ENCODE measurements around the gene LCN12. TPM values are rescaled to one million over a fixed set of nuclear protein-coding genes. Genes with fewer than 3 reads are reported as not detected.

Gene LCN12
- total RNA-seq, 2 donors from 2014 or later: 0.27 TPM; not detected in 1

GRCh38 chr9:136958473-136958872, 6.4 kb downstream of the LCN12 start:
- no peak overlapping the region for H3K4me3 ChIP-seq

GRCh38 chr9:136958898-136959850, 7.1 kb downstream of the LCN12 start:
- DNase-seq (ENCODE audit: low spot score) (no peak), ATAC-seq (ENCODE audit: insufficient number of reproducible peaks, low FRiP score, low read depth) (no peak)
- Histone ChIP-seq H3K27me3 (replicated peaks; ENCODE audit: insufficient read depth) (no peaks in the 10 kb centered on the region), H3K27ac (no peak overlapping the region), H3K9me3 (no peaks in the 10 kb centered on the region), H3K4me1 (ENCODE audit: control insufficient read depth in 1 of 2, low read depth in 2 of 2) (peaks cover 6 to 16% of the 10 kb centered on the region in 2 donors), H3K36me3 (no peaks in the 10 kb centered on the region), H3K4me3 (no peak overlapping the region)
- no peak for TF ChIP-seq CTCF (IDR thresholded peaks at IDR 0.05)

More at GRCh38 chr9:136958473-136958872, 6.4 kb downstream of the LCN12 start:
- no peaks in the 10 kb centered on the region for H3K36me3 ChIP-seq
- ATAC-seq (ENCODE audit: insufficient number of reproducible peaks, low FRiP score, low read depth): no peak
- H3K27me3 ChIP-seq (replicated peaks; ENCODE audit: insufficient read depth): no peaks in the 10 kb centered on the region
- DNase-seq (ENCODE audit: low spot score): no peak
- H3K9me3 ChIP-seq: no peaks in the 10 kb centered on the region
- no peak for TF ChIP-seq CTCF (IDR thresholded peaks at IDR 0.05)
- no peak overlapping the region for H3K27ac ChIP-seq
- peaks cover 6 to 16% of the 10 kb centered on the region in 2 donors for H3K4me1 ChIP-seq (ENCODE audit: control insufficient read depth in 1 of 2, low read depth in 2 of 2)

DNA sequence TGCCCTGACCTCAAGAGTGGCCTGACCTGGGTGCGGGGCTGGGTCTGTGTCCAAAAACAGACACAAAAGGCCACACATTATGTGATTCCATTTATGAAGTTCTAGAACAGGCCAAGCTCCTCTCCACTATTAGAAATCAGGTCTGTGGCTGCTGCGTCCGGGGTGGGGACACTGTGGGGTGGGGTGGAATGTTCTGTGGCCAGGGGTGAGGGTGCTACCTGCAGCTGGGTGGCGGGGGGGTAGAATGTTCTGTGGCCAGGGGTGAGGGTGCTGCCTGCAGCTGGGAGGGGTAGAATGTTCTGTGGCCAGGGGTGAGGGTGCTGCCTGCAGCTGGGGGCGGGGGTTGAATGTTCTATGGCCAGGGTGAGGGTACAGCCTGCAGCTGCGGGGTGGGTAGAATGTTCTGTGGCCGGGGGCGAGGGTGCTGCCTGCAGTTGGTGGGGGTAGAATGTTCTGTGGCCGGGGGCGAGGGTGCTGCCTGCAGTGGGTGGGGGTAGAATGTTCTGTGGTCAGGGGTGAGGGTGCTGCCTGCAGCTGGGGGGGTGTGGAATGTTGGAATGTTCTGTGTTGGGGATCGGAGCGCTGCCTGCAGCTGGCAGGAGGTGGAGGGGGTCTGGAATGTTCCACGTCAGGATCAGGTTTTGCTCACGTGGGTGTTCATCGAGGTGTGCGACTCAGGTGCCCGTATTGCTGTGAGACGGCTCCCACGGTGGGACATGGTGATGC, 8.3 kb downstream of the LCN12 start:
- ATAC-seq (ENCODE audit: insufficient number of reproducible peaks, low FRiP score, low read depth): no peak
- H3K4me1 ChIP-seq (ENCODE audit: control insufficient read depth in 1 of 2, low read depth in 2 of 2): peaks cover 6 to 16% of the 10 kb centered on the region in 2 donors

DNA sequence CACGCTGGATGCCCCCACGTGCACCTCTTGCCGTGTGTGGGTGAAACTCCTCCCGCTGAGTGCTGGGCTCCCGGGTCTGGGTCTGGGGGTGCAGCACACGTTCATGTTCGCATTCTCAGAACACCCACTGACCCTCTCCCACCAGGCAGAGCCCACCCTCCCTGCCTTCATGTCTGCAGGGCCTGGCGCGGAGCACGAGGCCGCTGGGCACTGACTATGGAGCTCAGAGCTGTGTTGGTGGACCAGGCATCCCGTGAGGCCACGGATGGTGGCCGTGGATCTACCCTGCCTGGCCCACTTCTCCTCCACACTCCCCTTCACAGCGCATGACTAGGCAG, 8.8 kb downstream of the LCN12 start:
- Histone ChIP-seq H3K4me1 (ENCODE audit: control insufficient read depth in 1 of 2, low read depth in 2 of 2) (peaks cover 6 to 18% of the 10 kb centered on the region in 2 donors), H3K4me3 (peak overlapping the region; percentile 11), H3K9me3 (no peaks in the 10 kb centered on the region), H3K27me3 (replicated peaks; ENCODE audit: insufficient read depth) (no peaks in the 10 kb centered on the region), H3K27ac (peak overlapping the region in 1 of 2 donors; percentile 55), H3K36me3 (no peaks in the 10 kb centered on the region)
- TF ChIP-seq CTCF (IDR thresholded peaks at IDR 0.05): no peak
- DNase-seq (ENCODE audit: low spot score) (no peak), ATAC-seq (ENCODE audit: insufficient number of reproducible peaks, low FRiP score, low read depth) (no peak)

More for the DNA sequence above, 8.3 kb downstream of the LCN12 start:
- DNase-seq (ENCODE audit: low spot score): no peak
- no peaks in the 10 kb centered on the region for H3K36me3 ChIP-seq
- H3K27ac ChIP-seq: no peak overlapping the region
- H3K9me3 ChIP-seq: no peaks in the 10 kb centered on the region
- H3K27me3 ChIP-seq (replicated peaks; ENCODE audit: insufficient read depth): no peaks in the 10 kb centered on the region
- TF ChIP-seq CTCF (IDR thresholded peaks at IDR 0.05): no peak
- H3K4me3 ChIP-seq: no peak overlapping the region
